SK-N-SH treated with all-trans-retinoic acid at 6 μM for 48 hours (cell line): ENCODE results near the gene LRRC14B.

ENCODE experiments used
- ATAC-seq: fragments of 200-7000 bp; cut with Tn5 transposase; 3 replicates; pipeline ENCODE4 v1.9.1; 2020; ENCODE audit warnings: mild to moderate bottlenecking, moderate library complexity
- BACH2 ChIP-seq: fragments of 250-450 bp; sonication (Bioruptor Pico); IDR thresholded peaks from 2 replicates; pipeline ENCODE4 v1.9.0; 2021; ENCODE audit warnings: mild to moderate bottlenecking, borderline replicate concordance
- CREB5 ChIP-seq: fragments of 250-450 bp; sonication (Bioruptor Pico); IDR thresholded peaks from 2 replicates; pipeline ENCODE4 v1.5.1; 2020; ENCODE audit warnings: low read depth, mild to moderate bottlenecking, moderate library complexity
- CSDC2 ChIP-seq: fragments of 250-450 bp; sonication (Bioruptor Pico); IDR thresholded peaks from 2 replicates; pipeline ENCODE4 v1.5.0; 2020; ENCODE audit warnings: mild to moderate bottlenecking, moderate library complexity
- ISL1 ChIP-seq: fragments of 250-450 bp; sonication (Bioruptor Pico); IDR thresholded peaks from 2 replicates; pipeline ENCODE4 v2.1.2; 2022; ENCODE audit warnings: mild to moderate bottlenecking, moderate library complexity
- OSR1 ChIP-seq: fragments of 250-450 bp; sonication (Bioruptor Pico); IDR thresholded peaks from 2 replicates; pipeline ENCODE4 v1.8.0; 2022; ENCODE audit warnings: moderate library complexity, mild to moderate bottlenecking, inconsistent platforms
- PPARA ChIP-seq: fragments of 250-450 bp; sonication (Bioruptor Pico); IDR thresholded peaks from 2 replicates; pipeline ENCODE4 v1.5.0; 2020; ENCODE audit warnings: mild to moderate bottlenecking, borderline replicate concordance
- RARB ChIP-seq: fragments of 250-450 bp; sonication (Bioruptor Pico); IDR thresholded peaks from 2 replicates; pipeline ENCODE4 v1.8.0; 2021; ENCODE audit warnings: mild to moderate bottlenecking, moderate library complexity
- SNAI2 ChIP-seq: fragments of 250-450 bp; sonication (Bioruptor Pico); IDR thresholded peaks from 2 replicates; pipeline ENCODE4 v1.5.0; 2020; ENCODE audit warnings: mild to moderate bottlenecking, moderate library complexity
- TCF4 ChIP-seq: fragments of 250-450 bp; sonication (Bioruptor Pico); IDR thresholded peaks from 2 replicates; pipeline ENCODE4 v1.8.0; 2021; ENCODE audit warnings: mild to moderate bottlenecking, moderate library complexity, borderline replicate concordance
- TOX ChIP-seq: fragments of 250-450 bp; sonication (Bioruptor Pico); IDR thresholded peaks from 2 replicates; pipeline ENCODE4 v1.8.0; 2021; ENCODE audit warnings: mild to moderate bottlenecking, moderate library complexity, borderline replicate concordance
- TSHZ2 ChIP-seq: fragments of 250-450 bp; sonication (Bioruptor Pico); IDR thresholded peaks from 2 replicates; pipeline ENCODE4 v1.5.0; 2020; ENCODE audit warnings: mild to moderate bottlenecking, moderate library complexity
- ZC3H10 ChIP-seq: fragments of 250-450 bp; sonication (Bioruptor Pico); IDR thresholded peaks from 2 replicates; pipeline ENCODE4 v1.5.1; 2021; ENCODE audit warnings: mild to moderate bottlenecking, moderate library complexity
- ZFP3 ChIP-seq: fragments of 250-450 bp; sonication (Bioruptor Pico); IDR thresholded peaks from 2 replicates; pipeline ENCODE4 v1.5.0; 2020; ENCODE audit warnings: mild to moderate bottlenecking, moderate library complexity
- ZFP30 ChIP-seq: fragments of 450-650 bp; formaldehyde crosslinking; IDR thresholded peaks from 2 replicates; pipeline ENCODE4 v1.5.0; 2022; ENCODE audit warnings: mild to moderate bottlenecking, moderate library complexity
- ZNF565 ChIP-seq: fragments of 450-650 bp; formaldehyde crosslinking; conservative IDR thresholded peaks from 2 replicates; pipeline ENCODE4 v1.5.0; 2020; ENCODE audit warnings: low read depth, mild to moderate bottlenecking, moderate library complexity
- ZNF8 ChIP-seq: fragments of 450-650 bp; formaldehyde crosslinking; IDR thresholded peaks from 2 replicates; pipeline ENCODE4 v1.5.0; 2020; ENCODE audit warnings: mild to moderate bottlenecking, moderate library complexity
- TF ChIP-seq, protein P1 (sequence below): fragments of 250-450 bp; sonication (Bioruptor Pico); IDR thresholded peaks from 2 replicates; pipeline ENCODE4 v1.8.0; 2021; ENCODE audit warnings: low read depth, mild to moderate bottlenecking, moderate library complexity, borderline replicate concordance

Gene LRRC14B

DNA sequence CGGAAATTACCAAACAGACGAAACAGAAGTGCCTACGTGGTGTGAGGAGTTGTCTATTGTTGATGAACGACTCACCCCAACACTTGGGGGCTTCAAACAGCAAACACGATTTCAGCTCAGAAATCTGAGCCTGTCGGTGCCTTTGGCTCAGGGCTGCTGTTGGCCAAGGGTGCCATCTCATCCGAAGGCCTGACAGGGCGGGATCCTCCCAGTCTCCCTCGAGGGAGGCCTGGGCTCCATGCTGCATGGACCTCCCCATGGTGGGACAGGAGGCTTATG, 1.3 kb downstream of the LRRC14B start (continued):
- TF ChIP-seq, protein P1, sequence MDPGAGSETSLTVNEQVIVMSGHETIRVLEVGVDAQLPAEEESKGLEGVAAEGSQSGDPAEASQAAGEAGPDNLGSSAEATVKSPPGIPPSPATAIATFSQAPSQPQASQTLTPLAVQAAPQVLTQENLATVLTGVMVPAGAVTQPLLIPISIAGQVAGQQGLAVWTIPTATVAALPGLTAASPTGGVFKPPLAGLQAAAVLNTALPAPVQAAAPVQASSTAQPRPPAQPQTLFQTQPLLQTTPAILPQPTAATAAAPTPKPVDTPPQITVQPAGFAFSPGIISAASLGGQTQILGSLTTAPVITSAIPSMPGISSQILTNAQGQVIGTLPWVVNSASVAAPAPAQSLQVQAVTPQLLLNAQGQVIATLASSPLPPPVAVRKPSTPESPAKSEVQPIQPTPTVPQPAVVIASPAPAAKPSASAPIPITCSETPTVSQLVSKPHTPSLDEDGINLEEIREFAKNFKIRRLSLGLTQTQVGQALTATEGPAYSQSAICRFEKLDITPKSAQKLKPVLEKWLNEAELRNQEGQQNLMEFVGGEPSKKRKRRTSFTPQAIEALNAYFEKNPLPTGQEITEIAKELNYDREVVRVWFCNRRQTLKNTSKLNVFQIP (CRISPR knock-in tag), result no peak
- TF ChIP-seq ZC3H10 (CRISPR knock-in tag), result no peak
- TF ChIP-seq, all 23 proteins: peak for 0

GRCh38 chr5:192970-193831, 1.9 kb downstream of the LRRC14B start:
- no peak for ATAC-seq
- TF ChIP-seq ZNF565 (CRISPR knock-in tag), result no peak
- no peak for TF ChIP-seq PPARA
- TF ChIP-seq OSR1 (CRISPR knock-in tag), result no peak
- TF ChIP-seq SNAI2 (CRISPR knock-in tag), result no peak
- TF ChIP-seq ZFP3, result no peak
- no peak for TF ChIP-seq TSHZ2
- no peak for TF ChIP-seq TCF4
- no peak for TF ChIP-seq CSDC2 (CRISPR knock-in tag)
- TF ChIP-seq, protein P1 (CRISPR knock-in tag), result no peak
- no peak for TF ChIP-seq CREB5 (CRISPR knock-in tag)
- no peak for TF ChIP-seq ISL1 (CRISPR knock-in tag)
- no peak for TF ChIP-seq RARB (CRISPR knock-in tag)
- TF ChIP-seq ZFP30 (CRISPR knock-in tag), result no peak
- no peak for TF ChIP-seq ZNF8
- TF ChIP-seq, all 23 proteins: peak for 0

GRCh38 chr5:194102-194501, 2.8 kb downstream of the LRRC14B start:
- no peak for ATAC-seq
- TF ChIP-seq RARB (CRISPR knock-in tag) (no peak), ZC3H10 (CRISPR knock-in tag) (no peak), CSDC2 (CRISPR knock-in tag) (no peak)

GRCh38 chr5:194603-195209, 3.4 kb downstream of the LRRC14B start:
- TF ChIP-seq ISL1 (CRISPR knock-in tag) (no peak), TOX (CRISPR knock-in tag) (no peak), RARB (CRISPR knock-in tag) (no peak), CREB5 (CRISPR knock-in tag) (no peak), TCF4 (no peak), ZNF565 (CRISPR knock-in tag) (no peak), BACH2 (CRISPR knock-in tag) (no peak)
- TF ChIP-seq, protein P1 (CRISPR knock-in tag), result no peak
- TF ChIP-seq, all 23 proteins: peak for 0
- no peak for ATAC-seq
